Suppressor macrophage treated with lipopolysaccharide for 1 hour (primary cell): ENCODE measurements around the gene LRCH1.

ENCODE experiments used
- DNase-seq, 3 donors: peaks; one replicate each; pipeline ENCODE4 v3.0.0-alpha.2; 2020 to 2022

LRCH1 gene

DNA sequence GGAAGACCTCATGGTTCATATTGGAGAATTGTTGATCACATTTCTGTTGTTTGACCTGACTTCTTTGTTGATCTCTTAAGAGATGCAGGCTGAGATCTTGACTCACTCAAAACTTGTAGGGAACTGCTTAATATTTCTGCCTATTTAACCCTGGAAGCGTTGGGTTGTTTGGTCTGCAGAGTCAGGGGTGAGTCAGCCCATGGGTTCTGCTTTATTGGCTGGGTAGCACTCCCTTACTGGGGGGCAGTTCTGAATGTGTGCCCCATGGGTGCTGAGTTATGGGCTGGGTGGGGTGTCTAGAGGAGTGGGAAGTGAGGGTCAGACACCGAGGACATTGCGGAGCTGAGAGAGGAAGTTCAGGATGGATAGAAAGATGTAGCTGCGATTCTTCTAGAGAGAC lies 87.9 kb downstream of the LRCH1 start:
- DNase-seq: peak; percentile 75 to 82 (median 82)

DNA sequence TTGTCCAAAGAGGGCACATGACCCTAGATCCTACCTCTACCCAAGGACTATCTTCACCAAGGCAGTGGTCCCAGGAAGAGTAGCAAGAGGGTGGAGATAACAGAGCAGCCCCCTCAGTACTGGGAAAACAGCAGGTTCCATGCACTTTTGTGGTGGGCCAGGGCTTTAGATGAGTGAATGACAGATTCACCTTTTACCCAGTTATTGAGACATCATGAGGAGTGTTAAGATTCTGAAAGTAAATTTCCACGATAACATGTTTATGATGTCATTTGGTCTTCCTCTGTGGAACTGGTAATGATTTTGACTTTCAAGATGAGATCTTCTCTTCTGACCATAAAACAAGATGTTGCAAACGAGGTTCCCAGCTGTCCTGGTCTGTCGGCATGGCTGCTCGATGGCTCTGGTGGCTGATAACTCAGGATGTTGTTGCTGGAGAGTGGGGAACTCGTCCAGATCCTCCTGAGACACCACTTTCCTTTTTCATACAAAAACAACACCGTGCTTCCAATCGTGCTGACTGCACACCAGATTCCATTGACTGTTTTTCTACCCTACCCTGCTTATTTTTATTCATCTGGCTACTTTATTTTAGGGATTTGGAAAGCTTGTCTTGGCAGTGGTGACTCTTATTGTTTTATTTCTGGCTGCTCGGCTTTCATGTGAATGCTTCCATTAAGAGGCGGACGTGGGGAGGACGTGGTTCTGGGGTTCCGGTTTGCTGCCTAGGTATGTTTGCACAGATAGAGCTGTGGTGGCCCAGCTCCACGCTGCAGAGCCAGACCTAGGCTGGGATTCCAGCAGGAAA lies 88.5 kb downstream of the LRCH1 start:
- DNase-seq: peak in 1 of 3 donors; percentile 30

DNA sequence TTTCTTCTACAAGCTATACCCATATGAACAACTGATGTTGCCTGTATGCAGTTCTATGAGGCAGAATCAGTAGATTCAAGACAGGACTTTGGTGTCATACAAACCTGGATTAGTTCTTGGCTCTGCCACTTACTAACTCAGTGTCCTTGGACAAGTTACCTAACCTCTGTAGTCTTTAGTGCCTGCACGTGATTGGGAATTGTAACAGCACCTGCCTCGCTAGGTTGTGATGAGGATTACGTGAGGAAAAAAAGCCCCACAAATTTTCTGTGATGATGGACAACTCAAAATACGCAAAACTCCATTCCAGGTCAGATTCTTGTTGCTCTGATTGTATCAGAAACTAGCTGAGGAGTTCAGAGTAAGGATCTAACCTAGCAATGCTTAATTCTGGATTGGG lies 89.3 kb downstream of the LRCH1 start:
- DNase-seq: no peak

DNA sequence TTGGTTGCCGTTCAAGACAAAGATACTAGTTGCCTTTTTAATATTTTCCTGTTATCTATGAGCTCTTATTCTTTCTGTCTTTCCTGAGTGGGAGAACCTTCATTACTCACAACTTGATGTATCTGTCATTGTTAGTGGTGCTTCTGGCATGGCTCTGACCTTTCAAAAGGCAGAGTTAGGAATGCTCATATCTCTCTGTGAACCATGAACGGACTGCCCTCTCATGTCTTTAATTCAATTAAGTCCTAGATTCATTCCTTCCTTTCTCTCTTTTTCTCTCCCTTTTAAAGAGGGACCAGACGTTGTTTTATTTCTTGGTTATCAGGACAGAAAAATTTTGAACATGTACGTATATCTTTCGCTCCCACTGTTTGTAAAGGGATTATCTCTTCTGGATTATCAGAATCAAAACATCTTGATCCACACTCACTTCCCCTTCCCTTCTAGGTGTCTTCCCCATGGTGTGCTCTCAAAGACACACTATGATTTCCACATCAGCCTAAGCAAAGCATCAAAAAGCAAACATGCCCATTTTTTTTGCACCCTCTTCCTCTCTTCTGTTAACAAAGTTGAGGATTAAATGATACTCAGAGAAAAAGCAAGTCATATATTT lies 90.3 kb downstream of the LRCH1 start:
- DNase-seq: no peak

DNA sequence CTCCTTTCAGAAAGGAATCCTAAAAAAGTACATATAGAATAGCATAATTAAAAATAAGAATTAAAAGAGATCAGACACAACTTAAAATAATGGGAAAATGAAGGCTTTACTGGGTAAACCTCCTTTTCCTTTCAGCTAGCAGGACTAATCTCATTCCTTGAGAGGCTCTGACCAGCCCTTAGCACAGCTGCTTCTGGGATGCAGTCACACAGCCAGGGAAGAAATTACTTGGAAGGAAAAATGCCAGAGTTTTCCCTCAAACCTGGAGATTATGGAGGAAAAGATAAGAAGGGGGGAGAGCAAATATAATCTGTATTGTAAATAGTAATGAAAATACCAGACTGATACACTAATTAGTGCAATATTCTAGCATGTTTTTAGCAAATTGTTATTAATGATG lies 91.8 kb downstream of the LRCH1 start:
- DNase-seq: no peak

DNA sequence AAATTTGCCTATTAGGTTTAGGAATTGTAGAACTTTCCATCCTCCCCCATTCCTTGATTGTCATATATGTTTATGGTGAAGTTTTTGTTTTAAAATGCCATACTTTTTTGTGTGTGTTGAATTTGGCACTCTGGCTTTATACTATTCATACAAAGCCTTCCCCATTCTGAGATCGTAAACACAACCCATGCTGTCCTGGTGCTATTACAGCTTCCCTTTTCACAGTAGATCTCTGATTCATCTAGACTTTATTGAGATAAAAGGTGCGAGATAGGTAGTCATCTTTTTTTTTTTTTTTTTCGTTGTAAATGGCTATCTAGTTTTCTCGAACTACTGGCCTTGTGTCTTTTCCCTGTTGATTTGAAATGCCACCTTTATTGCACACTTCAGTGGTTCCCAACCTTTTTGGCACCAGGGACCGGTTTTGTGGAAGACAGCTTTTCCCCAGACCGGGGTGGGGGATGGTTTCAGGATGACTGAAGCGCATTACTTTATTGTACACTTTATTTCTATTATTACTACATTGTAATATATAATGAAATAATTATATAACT lies 94.6 kb downstream of the LRCH1 start:
- no peak for DNase-seq

DNA sequence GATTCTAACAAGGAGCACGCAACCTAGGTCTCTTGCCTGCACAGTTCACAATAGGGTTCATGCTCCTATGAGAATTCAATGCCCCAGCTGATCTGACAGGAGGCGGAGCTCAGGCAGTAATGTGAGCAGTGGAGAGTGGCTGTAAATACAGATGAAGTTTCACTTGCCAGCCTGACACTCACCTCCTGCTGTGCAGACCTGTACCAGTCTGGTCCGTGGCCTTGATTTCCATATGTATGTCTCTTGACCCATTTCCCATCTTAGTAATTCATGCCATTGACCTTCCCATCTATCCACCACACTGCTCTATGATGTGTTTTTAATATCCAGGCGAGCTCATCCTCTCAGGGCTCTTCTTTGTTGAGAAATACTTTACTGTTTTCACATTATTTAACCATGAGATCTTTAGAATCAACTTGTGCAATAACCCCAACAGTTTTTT lies 95.2 kb downstream of the LRCH1 start:
- no peak for DNase-seq

DNA sequence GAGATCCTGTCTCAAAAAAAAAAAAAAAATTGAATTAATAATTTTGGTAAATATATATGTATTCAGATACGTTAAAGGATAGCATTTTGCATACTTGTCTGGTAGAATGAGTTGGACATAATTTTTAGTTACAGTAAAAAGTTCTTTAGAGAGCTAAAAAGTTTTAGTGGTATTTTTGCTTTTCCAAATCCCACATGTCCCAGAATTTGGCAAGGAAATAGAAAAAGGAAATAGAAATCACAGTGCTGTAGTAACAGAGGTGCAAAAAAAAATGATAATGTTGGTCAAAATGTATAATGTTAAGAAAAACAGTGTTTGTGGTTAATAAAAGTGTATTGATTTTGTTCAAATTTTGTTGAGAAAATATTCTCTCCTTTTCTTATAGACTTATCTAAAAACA lies 96.8 kb downstream of the LRCH1 start:
- DNase-seq: no peak

DNA sequence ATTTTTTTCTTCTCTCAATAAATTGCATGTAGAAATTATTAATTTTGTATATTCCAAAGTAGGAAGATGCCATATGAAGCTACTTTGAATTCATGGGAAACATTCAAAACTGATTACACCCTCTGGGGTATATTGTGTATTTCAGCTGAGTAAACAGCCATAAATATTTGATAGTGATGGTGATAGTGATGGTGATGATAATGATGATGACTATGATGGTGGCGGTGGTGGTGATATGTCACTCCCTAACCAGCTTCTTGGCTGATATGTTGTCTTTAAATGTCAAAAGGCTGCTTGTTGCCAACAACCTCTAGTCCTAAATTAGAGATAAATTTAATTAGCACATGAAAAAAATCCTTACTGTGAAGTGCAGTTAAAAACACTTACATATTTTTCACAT lies 102.0 kb downstream of the LRCH1 start:
- no peak for DNase-seq

DNA sequence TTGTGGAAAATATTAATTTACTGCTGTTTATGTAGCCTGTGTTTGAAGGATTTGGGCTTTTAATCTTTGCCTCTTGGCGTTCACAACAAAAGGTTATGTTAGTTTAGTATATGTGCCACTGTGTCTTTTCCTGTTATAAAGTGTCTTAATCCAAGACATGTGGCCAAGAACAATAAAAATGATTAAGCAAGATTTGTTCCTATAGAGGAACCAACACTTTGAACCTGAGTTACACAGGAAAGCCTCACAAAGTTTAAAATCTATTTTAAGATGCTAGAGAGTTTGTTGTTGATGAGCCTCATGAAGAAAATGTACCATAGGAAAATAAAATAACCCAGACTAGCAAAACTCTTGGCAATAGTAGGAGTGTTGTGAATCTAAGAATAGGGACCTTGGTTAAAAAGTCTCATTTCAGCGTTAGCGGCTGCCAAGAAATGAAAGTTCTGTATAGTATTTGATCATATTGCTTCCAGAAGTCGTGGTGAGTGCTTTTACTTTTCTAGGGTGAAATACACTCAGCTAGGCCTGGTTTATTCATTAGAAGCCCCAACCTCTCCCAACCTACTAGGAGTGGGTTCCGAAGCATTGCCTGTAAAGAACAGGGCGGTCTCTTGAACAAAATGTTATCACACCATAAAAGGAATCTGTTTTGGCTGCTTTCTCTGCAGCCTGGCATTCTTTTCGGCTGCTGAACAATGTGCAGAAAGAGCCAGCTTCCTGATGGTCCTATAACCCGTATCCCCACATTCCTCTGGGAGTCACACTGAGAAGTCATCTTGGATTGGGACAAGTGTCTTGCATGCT lies 102.6 kb downstream of the LRCH1 start:
- DNase-seq: no peak

DNA sequence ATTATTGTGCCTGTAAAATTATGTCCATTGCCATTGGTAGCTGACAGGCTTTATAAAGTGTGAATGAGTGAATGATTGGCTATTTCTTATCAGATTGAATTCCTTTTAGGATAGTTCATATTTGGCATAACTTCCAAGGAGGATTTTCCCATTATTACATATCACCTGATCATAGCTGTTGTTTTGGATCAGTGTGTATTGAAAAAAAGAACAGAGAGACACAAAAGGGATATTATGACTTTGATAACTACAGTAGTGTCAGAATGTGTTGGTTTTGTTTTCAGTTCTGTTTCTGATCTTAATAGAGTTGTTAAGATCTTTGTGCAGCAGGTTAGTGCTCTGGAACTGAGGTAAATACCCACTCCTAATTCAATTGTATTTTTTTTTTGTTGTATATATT lies 103.8 kb downstream of the LRCH1 start:
- DNase-seq: no peak

DNA sequence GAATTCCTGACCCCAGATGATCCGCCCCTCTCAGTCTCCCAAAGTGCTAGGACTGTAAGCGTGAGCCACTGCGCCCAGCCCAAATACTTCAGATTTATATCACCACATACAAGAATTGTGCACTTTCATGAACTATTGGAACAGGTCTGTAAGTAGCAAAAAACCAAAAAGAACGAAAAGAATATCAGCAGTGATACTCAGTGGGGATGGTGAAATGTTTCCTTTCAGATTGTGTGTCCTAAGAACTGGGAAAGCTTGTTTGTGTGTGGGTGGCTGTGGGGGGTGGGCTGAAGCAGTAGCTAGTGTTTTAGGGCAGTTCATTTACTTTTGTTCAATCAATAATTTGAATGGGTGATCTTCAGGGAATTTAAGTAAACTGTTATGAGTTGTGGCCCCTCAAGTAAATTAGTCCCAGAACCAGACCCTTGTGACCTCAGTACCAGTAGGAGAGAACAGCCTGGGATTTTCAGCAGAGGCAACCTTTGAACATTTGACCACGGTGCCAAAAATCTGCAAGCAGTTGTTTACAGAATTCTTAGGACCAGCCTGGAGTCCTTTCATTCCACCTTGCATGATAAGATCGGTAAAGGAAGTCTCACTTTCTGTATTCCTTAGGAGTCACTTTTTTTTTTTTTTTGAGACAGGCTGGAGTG lies 106.6 kb downstream of the LRCH1 start:
- no peak for DNase-seq

DNA sequence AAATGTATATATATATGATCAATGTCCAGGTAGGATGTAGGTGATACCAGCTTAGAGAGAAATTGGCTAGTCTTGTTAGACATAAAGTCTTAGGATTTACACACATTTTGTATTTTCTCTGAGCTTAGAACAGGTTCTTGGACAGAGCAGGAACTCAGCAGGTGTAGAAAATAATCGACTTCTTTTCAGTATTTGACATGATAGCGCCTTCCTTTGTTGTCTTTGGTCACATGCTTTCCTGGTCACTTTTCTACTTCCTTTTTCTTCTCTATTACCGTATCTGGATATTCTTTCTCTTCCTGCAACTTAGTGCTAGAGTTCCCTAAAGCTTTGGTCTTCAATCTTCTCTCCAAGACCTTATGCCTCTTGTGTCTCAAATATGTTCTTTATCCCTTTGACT lies 107.4 kb downstream of the LRCH1 start:
- no peak for DNase-seq

DNA sequence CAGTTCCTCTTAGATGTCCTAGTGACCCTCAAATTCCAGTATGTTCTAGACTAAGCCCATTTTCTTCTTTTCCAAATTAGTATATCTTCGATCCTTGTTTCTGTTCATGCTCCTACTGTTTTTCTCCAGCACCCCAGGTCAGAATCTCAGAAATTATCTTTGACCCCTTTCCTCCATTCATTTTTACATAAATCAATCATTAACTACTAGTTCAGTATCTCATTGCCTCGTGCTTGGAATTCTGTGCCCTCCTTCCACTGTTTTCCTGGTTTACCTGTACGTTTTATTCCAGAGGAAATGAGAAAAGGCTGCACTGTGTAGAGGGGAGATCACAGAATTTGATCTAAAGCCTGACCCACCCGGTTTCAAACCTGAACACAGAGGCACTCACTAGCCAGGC lies 107.9 kb downstream of the LRCH1 start:
- DNase-seq: no peak

DNA sequence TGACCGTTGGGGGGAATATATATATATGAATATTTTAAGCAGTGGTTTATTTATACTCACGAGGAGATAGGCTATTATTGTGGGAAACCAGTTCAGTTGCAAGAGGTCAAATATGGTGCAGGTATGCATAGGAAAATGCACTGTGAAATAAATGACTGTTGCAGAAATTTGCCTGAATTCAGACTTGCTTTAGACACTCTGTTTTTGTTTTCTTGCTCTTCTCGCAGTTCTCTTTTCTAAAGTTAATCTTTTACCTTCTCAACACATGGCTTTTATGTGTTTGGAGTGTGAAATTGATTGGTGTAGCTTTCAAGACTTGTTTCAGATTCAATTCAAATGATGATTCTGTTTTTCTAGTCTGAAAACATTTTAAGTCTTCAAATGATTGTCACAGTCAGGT lies 109.7 kb downstream of the LRCH1 start:
- no peak for DNase-seq

DNA sequence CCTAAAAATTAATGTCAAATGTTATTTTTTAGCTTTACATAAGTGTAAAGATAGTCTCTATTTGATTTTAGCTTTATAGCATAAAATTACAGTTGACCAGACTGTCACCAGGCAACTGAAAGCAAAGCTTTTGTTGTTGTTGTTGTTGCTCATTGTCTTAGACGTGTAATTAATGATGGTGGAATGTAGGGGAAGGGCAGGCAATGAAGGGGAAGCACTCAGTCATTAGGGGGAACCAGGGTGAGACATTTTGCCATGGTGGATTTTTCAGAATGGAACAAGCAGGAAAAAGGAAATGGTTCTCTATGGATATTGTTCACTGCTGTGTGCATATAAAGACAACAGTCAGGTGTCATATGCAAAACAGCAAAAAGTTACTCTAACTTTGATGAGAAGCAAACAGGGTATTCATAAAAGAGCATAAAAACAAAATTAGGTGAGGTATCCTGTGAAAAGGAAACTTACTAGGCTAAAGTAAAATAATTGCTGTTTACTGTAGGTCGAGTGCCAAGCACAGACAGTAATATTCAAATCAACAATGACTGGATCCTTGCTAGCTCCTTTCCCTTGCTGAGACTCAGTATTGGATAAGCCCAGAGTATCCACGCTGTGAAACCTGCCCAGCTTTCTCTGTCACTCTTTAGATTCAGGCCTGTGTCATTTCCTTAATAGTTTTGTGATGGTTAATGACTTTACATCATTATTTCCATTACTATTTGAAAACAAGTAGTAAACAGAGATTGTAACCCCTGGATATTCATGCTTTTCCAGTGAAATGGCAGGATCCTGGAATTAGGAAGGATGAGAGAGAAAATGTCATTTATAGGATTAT lies 110.5 kb downstream of the LRCH1 start:
- DNase-seq: peak; percentile 44 to 65 (median 55)

DNA sequence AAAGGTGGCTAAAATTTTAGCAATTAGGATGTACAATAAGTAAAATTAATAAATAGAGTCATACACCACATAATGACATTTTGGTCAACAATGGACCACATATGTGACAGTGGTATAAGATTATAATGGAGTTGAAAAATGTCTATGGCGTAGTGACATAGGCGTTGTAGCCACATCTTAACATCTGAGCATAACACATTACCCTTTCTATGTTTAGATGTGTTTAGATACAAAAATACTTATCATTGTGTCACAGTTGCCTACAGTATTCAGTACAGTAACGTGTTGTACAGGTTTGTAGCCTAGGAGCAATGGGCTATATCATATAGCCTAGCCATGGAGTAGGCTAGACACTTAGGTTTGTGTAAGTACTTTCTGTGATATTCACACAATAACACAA lies 111.2 kb downstream of the LRCH1 start:
- no peak for DNase-seq

DNA sequence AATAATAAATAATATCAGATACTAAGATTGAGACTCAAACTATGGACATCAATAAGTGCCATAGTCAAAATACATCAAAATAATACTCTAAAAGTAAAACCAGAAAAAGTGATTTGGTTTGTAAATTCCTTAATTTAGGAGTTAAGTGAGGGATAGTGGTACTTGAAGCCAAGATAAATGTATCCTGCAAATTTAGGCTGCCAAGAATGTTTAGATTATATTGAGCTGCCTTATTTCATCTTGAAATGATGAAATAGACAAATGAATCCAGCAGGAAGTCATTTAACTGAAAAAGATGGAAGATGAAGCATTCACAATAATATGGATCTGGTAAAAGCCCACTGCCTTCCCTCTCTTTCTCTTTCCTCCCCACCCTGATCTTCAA lies 112.3 kb downstream of the LRCH1 start:
- DNase-seq: no peak

DNA sequence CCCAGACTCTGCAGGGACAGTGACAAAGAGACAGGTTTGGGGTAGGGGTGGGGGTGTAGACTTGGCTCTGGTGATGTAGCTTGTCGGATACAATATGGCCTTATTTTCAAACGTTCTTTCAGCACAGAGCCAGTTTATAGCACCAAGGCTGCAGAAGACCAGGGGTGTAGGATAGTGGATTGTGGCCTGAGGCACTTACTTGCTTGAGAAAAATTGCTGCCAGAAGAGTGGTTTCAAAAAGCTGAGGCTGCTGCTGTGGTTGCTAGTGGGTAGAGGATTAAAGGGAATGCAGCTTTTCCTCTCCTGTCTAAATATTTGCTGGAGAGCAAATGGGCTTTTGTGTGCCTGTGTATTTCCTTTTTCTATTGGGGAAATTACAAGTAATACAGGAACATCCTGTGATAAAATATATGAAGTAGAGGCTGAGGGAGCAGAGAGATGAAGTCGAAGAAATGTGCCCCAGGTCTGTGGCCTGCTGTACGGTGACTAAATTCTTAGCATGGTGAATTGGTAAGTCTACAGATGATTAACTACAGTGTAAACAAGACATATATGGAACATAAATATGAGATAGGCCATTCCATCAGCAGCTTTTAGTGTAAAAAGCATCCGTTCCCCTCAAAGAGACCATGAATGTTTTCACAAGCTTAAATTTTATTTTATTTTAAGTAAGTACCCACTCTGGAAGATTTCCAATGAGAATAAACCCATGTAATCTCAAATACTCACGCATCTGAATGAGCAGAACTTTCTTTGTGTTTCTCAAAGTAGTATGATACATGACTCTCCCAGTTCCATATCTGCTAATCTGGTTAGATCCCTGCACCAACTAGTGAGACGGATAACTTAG lies 112.9 kb downstream of the LRCH1 start:
- DNase-seq: no peak

DNA sequence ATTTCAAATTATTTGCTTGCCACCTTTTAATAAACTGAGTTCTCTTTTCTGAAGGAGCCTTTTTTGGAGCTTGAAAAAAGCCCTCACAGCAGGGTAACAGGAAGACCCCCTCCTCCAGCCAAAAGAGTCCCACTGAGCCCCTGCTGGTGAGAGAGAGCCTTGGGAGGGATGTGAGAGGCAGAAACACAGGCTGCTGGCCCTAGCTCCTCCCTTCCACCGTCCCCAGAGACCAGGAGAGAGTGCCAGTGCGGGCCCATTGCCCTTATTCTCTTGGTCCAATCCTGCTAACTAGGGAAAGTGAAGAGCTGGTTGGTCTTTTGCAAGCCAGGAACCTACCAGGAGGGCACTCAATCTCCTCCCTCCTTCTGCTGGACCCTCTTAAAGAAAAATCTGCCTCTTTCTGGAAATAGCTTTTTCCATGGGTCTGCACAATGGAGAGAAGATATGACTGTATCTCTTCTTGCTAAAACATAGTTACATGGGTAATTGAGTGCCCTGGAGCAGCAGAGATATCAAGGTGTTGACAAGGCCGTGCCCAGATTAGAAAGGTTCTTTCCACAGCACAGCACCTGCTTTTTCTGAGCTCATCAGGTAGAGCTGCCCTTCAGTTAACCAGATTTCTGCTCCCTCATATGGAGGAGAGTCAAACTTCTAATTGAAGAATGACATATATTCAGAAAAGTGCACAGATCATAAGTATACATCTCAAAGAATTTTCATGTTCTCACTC lies 113.9 kb downstream of the LRCH1 start:
- no peak for DNase-seq
